Lower leg skin (tissue), 4 donors: ENCODE results near the gene MTRR. TPM values are rescaled to one million over a fixed set of nuclear protein-coding genes. Genes with fewer than 3 reads are reported as not detected.

ENCODE experiments used
- DNase-seq, 2 donors: peaks; one replicate each; pipeline ENCODE4 v3.0.0-alpha.2; 2019; ENCODE audit warnings: low spot score in 2 of 2
- H3K4me3 ChIP-seq: fragments of 200-600 bp; sonication (generic); 2 replicates; pipeline ENCODE4 v1.5.1; 2017; ENCODE audit warnings: mild to moderate bottlenecking, low read depth; ENCODE audit not compliant: poor library complexity, severe bottlenecking
- CTCF ChIP-seq, 3 donors: fragments of 450-650 bp; IDR thresholded peaks; one replicate each; pipeline ENCODE4 v1.5.1; 2016; ENCODE audit warnings: antibody characterized with exemption in 3 of 3, mild to moderate bottlenecking in 3 of 3, moderate library complexity in 2 of 3
- POLR2A ChIP-seq, 2 donors: fragments of 450-650 bp; IDR thresholded peaks; one replicate each; pipeline ENCODE4 v1.6.1; 2016 to 2017; ENCODE audit warnings: antibody characterized with exemption in 2 of 2, mild to moderate bottlenecking in 1 of 2, moderate library complexity in 1 of 2
- WGBS, 2 donors: methylation state at CpG; one replicate each; pipeline ENCODE4 v1.1.5; 2018; 5-methylcytosine and 5-hydroxymethylcytosine counted together
- intact Hi-C: fragments of 100-400 bp; cut with DNase I; formaldehyde crosslinking; loops from one replicate; pipeline ENCODE4 v1.15.0; 2023; ENCODE audit warnings: low total_unique reads
- total RNA-seq, 4 donors: library from RNA; depleted of rRNA; stranded (reverse); fragments of >200 nt; gene quantifications; one replicate each; pipeline ENCODE4 v1.1.0, GENCODE V29; 2016

Gene MTRR
- total RNA-seq, 4 donors from 2014 or later, result 22.6 to 45.4 (median 30.5) TPM

DNA sequence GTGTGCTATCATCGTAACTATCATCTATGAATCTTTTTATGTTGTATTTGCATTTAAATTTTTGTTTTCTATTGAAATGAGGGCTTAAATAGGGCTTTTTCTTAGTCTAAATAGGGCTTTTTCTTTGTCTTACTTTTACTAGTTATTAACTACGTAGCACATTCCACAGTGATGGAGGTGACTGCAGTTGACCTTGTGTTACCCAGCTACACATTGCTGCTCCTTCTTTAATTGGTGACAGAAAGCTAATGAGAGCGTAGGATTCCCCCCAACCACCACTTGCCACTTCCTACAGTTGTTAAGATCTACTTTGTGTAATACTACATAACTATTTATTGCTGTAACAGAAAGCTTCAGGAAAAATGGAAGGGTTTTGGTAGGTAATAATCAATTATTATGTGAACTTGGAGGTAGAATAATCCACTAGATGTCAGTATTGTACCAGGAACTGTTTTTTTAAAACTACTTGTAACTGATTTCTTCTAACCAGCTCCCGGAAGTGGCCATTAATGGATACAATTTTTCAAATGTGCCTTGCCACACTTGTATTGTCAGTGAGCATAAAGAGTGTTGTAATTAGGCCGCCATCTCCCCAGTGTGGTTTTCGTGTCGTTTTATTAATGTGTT, 18.0 kb downstream of the MTRR start:
- no peak for DNase-seq
- intact Hi-C loops, result no loop called here
- H3K4me3 ChIP-seq, result no peak overlapping the region
- WGBS, 2 donors, result 59% methylated on average over 7 of the region's 7 CpGs
- no peak for TF ChIP-seq CTCF (IDR thresholded peaks at IDR 0.05)
- TF ChIP-seq POLR2A (IDR thresholded peaks at IDR 0.05), result no peak

- H3K4me3 ChIP-seq, result no peak overlapping the region
- DNase-seq, result no peak
- no peak for TF ChIP-seq POLR2A (IDR thresholded peaks at IDR 0.05)
- TF ChIP-seq CTCF (IDR thresholded peaks at IDR 0.05), result no peak
- 85 to 97% methylated on average over 9 of the region's 9 CpGs for WGBS, 2 donors
- intact Hi-C loops, result no loop called here
Observed at GRCh38 chr5:7888901-7889300, 20.0 kb downstream of the MTRR start.

GRCh38 chr5:7894439-7894838, 25.5 kb downstream of the MTRR start:
- 86 to 87% methylated on average over 5 of the region's 5 CpGs for WGBS, 2 donors
- no peak for TF ChIP-seq CTCF (IDR thresholded peaks at IDR 0.05)
- no peak for TF ChIP-seq POLR2A (IDR thresholded peaks at IDR 0.05)
- DNase-seq, result no peak
- intact Hi-C loops, result no loop called here
- no peak overlapping the region for H3K4me3 ChIP-seq

GRCh38 chr5:7894860-7895259, 25.9 kb downstream of the MTRR start:
- DNase-seq, result no peak
- H3K4me3 ChIP-seq, result no peak overlapping the region
- TF ChIP-seq POLR2A (IDR thresholded peaks at IDR 0.05), result no peak
- intact Hi-C loops, result no loop called here
- 83 to 89% methylated on average over 2 of the region's 2 CpGs for WGBS, 2 donors

GRCh38 chr5:7897014-7897600, 28.2 kb downstream of the MTRR start:
- TF ChIP-seq POLR2A (IDR thresholded peaks at IDR 0.05) (no peak), CTCF (IDR thresholded peaks at IDR 0.05) (no peak)
- WGBS, 2 donors, result 67 to 76% methylated on average over 5 of the region's 5 CpGs
- H3K4me3 ChIP-seq, result no peak overlapping the region
- intact Hi-C loops, result no loop called here
- DNase-seq, result no peak

DNA sequence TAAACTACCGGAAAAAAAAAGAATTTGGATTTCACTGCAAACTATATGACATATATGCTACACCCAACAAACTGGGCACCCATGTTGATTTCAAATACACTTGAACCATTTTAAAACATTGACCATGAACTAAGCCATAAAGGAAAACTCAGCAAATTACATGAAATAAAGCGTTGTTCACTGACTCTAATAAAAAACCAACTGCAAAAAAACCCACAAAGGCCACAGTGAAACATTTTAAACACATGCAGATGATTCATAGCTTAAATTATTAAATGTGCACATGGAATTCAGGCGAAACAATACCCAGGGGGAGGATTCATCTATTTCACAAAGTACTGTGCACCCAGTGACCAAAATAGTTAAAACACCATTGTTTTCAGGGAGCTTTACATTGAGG, 33.3 kb downstream of the MTRR start:
- WGBS, 2 donors, result 82 to 83% methylated on average over 3 of the region's 3 CpGs
- intact Hi-C loops, result no loop called here
- no peak for DNase-seq

More for the DNA sequence above, 33.3 kb downstream of the MTRR start:
- no peak for TF ChIP-seq CTCF (IDR thresholded peaks at IDR 0.05)
- TF ChIP-seq POLR2A (IDR thresholded peaks at IDR 0.05), result no peak
- H3K4me3 ChIP-seq, result no peak overlapping the region
